Measurements from ENCODE around the gene GPR137C. TPM values are rescaled to one million over a fixed set of nuclear protein-coding genes. Genes with fewer than 3 reads are reported as not detected.

GPR137C gene
- total RNA-seq, 1 donor, result 0.27 TPM

- no peak for DNase-seq (ENCODE audit: low read depth in 2 of 3, low spot score in 2 of 3)
Measured at GRCh38 chr14:52661314-52661713, 108.7 kb downstream of the GPR137C start.

DNA sequence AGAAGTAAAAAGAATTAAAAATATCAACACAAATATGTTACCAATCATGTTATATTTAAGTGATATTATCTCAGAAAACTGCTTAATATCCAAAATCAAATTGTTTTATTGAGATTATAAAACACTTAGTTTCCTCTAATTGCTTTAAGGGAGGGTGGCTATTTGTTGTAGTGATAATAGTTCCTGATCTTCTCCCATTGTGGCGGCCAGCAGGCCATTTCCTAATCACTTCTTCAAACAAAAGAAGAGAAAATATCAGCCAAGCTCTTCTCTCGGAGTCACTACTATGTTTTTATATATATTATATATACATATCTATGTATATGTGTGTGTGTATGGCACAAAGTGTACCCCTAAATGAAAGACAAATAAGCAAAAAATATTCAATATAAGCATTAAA is 111.2 kb downstream of the GPR137C start:
- DNase-seq (ENCODE audit: low read depth in 2 of 3, low spot score in 2 of 3), result no peak

DNA sequence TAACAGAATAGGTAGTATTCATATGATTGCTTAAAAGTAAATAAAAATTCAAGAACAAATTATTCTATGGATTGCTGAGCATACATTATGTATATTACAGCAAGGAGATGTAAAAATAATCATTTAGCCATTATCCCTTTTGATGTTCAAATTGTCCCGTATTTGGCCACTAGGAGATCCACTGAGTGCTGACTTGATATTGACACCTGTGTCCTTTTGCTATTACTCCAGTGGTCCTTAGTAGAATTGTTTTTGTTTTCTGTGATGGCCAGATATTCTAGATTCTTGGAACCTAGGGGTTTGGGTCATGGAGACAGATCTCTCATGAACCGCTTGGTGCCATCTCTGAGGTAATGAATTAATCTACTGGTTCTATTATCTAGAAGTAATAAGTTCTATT is 126.0 kb downstream of the GPR137C start:
- peak in 2 of 3 donors; percentile 24 to 57 for DNase-seq (ENCODE audit: low read depth in 2 of 3, low spot score in 2 of 3)

GRCh38 chr14:52683985-52684520 is 131.4 kb downstream of the GPR137C start:
- no peak for DNase-seq (ENCODE audit: low read depth in 2 of 3, low spot score in 2 of 3)

DNA sequence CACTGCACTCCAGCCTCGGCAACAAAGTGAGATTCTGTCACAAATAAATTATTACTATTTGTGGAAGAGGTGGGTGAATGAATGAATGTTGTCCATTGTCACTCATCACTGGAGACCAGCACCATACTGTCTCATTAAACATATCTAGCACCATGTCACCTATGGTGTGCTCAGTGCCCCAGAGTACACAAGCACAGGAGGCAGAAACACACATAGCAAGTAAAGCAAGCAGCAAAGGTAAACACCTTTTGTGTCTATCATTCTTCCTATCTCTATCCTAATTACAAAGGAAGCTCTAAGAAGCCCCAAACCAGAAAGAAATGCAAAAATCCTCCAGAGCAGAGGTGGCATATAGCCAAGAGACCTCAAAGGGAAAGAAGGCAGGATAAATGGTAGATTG is 133.5 kb downstream of the GPR137C start:
- no peak for DNase-seq (ENCODE audit: low read depth in 2 of 3, low spot score in 2 of 3)

Other genes with a start within 250 kb of the GPR137C start
- gene PTGER2, start 238.5 kb upstream of the GPR137C start, total RNA-seq, result 43.6 TPM
- gene TXNDC16, start 331 bp upstream of the GPR137C start, total RNA-seq, result 3.8 TPM
- gene ERO1A, start 142.7 kb downstream of the GPR137C start, total RNA-seq, result 30.2 TPM
- gene PSMC6, start 154.4 kb downstream of the GPR137C start, total RNA-seq, result 41.5 TPM
- 8.6 TPM for gene STYX, start 177.3 kb downstream of the GPR137C start, total RNA-seq
- gene GNPNAT1, start 238.8 kb downstream of the GPR137C start, total RNA-seq, result 5.4 TPM